A673 (cell line): ENCODE data around the gene PDE8B.

ENCODE experiments used
- CTCF ChIP-seq: fragments of 300-800, 200-600 bp; sonication (generic); conservative IDR thresholded peaks from 2 replicates; pipeline ENCODE4 v1.5.1; 2017; ENCODE audit warnings: low read depth, mild to moderate bottlenecking, antibody characterized with exemption, low read length, moderate library complexity, mixed read lengths
- EZH2 ChIP-seq: fragments of 200-600 bp; sonication (generic); IDR thresholded peaks from 2 replicates; pipeline ENCODE4 v1.6.1; 2017; ENCODE audit warnings: borderline replicate concordance, low read depth, mild to moderate bottlenecking, mixed read lengths, antibody characterized with exemption, low read length; ENCODE audit not compliant: poor library complexity, severe bottlenecking

DNA sequence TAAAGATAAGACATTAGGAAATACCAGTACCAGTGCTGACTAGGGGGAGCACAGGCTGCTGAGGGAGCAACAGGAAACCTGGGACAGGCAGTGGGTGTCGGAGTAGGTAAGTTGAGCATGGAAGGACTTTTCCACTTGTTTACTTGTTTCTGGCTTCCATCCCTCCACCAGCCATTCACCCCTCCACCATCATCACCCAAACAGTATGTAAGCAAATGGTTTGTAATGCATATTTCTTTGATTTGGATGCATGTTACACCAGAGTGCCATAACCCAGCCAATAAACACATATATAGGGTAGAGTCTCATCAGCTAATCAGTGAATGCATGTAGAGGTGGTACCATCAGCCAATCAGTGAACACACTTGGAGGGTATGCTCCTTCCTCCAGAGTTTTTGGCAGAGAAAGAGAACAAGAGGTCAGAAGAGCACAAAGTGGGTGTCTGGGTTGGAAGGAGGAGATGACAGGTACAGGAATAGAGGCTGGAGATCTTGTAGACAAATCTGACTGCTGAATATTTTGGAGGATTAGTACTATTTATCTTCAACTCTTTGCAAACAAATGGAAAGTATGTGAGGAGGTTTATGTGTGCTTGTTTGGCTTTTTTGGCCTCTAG is 37.7 kb upstream of the PDE8B start:
- no peak for TF ChIP-seq CTCF
- no peak for TF ChIP-seq EZH2
